ENCODE results near the gene VCL. TPM values are rescaled to one million over a fixed set of nuclear protein-coding genes. Genes with fewer than 3 reads are reported as not detected.
A peak's percentile ranks its signal among the peaks of the same experiment; 100 is the strongest.

Gene VCL
- total RNA-seq, 1 donor from 2014 or later = 107 TPM

DNA sequence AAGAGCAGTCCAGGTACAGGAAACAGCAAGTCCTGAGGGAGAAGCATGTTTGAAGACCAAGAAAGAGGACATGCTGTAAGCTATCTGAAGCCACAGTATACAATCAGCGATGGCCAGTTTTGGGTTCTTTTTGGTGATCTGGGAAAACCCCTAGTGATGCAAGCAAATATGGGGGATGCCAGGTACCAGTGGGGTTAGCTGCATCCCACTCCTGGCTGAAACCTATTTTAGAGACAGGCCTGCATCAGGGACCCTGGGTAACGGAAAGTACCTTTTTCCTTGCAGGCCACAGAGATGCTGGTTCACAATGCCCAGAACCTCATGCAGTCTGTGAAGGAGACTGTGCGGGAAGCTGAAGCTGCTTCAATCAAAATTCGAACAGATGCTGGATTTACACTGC lies 119.8 kb downstream of the VCL start:
- peak overlapping the region; percentile 73 for H3K27ac Mint-ChIP-seq
- no peak overlapping the region for H3K4me3 Mint-ChIP-seq (ENCODE audit: low read depth)
- DNase-seq (ENCODE audit: low spot score, unreplicated experiment) = no peak
- peaks cover 36% of the 10 kb centered on the region for H3K36me3 Mint-ChIP-seq (ENCODE audit: insufficient read depth)
- H3K4me1 Mint-ChIP-seq (ENCODE audit: low read depth) = no peaks in the 10 kb centered on the region
- H3K27me3 Mint-ChIP-seq = no peaks in the 10 kb centered on the region
- no peaks in the 10 kb centered on the region for H3K9me3 Mint-ChIP-seq (ENCODE audit: low read depth)
- TF ChIP-seq, protein P1, sequence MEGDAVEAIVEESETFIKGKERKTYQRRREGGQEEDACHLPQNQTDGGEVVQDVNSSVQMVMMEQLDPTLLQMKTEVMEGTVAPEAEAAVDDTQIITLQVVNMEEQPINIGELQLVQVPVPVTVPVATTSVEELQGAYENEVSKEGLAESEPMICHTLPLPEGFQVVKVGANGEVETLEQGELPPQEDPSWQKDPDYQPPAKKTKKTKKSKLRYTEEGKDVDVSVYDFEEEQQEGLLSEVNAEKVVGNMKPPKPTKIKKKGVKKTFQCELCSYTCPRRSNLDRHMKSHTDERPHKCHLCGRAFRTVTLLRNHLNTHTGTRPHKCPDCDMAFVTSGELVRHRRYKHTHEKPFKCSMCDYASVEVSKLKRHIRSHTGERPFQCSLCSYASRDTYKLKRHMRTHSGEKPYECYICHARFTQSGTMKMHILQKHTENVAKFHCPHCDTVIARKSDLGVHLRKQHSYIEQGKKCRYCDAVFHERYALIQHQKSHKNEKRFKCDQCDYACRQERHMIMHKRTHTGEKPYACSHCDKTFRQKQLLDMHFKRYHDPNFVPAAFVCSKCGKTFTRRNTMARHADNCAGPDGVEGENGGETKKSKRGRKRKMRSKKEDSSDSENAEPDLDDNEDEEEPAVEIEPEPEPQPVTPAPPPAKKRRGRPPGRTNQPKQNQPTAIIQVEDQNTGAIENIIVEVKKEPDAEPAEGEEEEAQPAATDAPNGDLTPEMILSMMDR (IDR thresholded peaks at IDR 0.05; ENCODE audit: unreplicated experiment) = no peak

DNA sequence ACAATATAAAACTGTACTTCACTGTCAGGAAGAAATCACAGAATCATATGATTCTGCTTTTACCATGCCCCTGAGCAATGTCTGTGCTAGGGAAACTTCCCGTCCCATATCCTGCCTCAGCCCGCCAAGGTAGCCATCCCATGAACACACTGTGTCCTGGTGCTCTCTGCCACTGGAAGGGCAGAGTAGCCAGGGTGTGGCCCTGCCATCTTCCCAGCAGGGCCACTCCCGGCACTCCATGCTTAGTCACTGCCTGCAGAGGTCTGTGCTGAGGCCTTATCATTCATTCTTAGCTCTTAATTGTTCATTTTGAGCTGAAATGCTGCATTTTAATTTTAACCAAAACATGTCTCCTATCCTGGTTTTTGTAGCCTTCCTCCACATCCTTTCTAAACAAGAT lies 120.9 kb downstream of the VCL start:
- Mint-ChIP-seq H3K4me1 (ENCODE audit: low read depth) (no peaks in the 10 kb centered on the region), H3K9me3 (ENCODE audit: low read depth) (no peaks in the 10 kb centered on the region), H3K27ac (peak overlapping the region; percentile 30), H3K27me3 (no peaks in the 10 kb centered on the region), H3K4me3 (ENCODE audit: low read depth) (no peak overlapping the region), H3K36me3 (ENCODE audit: insufficient read depth) (peaks cover 37% of the 10 kb centered on the region)
- DNase-seq (ENCODE audit: low spot score, unreplicated experiment) = no peak
- TF ChIP-seq, protein P1 (IDR thresholded peaks at IDR 0.05; ENCODE audit: unreplicated experiment) = no peak

DNA sequence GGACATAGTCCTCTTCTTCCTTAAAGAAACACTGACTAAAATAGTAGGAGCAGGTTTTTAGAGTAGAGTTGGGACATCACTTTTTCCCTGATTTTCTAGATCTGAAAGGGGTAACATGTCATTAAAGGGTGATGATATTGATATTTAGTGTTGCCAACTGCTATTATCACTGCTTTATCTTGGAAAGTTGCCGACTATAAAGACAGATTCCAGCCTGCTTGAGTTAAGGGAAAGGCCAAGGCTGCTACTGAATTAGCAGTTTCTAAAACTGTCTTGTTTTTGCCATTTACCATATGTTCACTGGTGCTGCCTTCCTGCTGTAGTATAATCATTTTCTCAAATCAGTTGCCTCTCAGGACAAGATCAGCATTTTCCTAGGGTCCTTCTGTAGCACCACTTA lies 123.0 kb downstream of the VCL start:
- TF ChIP-seq, protein P1 (IDR thresholded peaks at IDR 0.05; ENCODE audit: unreplicated experiment) = no peak
- Mint-ChIP-seq H3K27me3 (no peaks in the 10 kb centered on the region), H3K27ac (no peak overlapping the region), H3K9me3 (ENCODE audit: low read depth) (no peaks in the 10 kb centered on the region), H3K4me1 (ENCODE audit: low read depth) (no peaks in the 10 kb centered on the region), H3K36me3 (ENCODE audit: insufficient read depth) (peaks cover 36% of the 10 kb centered on the region), H3K4me3 (ENCODE audit: low read depth) (no peak overlapping the region)
- DNase-seq (ENCODE audit: low spot score, unreplicated experiment) = no peak

DNA sequence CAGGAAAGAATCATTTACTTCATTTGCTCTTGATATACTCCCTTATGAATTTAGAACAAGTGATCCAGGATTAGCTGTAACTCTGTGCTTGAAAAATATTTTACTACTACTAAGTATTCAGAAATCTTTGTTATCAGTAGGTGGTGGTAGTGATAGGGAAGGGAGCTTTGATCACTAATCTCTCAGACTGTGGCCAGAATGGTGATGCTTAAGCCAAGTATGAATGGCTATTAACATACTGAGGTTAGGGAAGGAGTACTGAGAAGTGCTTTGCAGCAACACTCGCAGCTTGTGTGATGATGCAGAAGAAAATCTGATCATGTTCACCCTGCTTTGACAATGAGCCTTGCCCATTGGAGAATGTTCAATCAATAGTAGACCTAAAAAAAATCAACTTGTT lies 123.5 kb downstream of the VCL start:
- no peaks in the 10 kb centered on the region for H3K4me1 Mint-ChIP-seq (ENCODE audit: low read depth)

DNA sequence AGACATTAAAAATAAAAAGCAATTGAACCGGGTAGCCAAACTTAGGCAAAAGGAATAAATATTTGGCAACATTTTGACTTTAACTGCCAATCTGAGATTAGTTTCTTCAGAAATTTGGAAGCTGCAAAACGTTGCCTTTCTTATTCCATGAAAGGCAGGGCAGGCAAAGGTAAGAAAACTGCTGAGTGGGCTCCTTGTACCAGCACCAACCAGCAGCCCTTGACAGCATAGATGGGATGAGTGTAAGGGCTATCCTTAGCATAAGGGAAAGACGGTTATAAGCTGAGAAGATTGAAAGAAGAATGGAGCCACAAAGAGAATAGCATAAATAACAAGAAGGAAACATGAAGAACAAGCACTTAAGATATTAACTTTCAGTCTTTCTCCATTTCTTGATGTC lies 124.1 kb downstream of the VCL start:
- no peaks in the 10 kb centered on the region for H3K4me1 Mint-ChIP-seq (ENCODE audit: low read depth)
- no peaks in the 10 kb centered on the region for H3K9me3 Mint-ChIP-seq (ENCODE audit: low read depth)
- H3K27ac Mint-ChIP-seq = peak overlapping the region; percentile 8
- TF ChIP-seq, protein P1 (IDR thresholded peaks at IDR 0.05; ENCODE audit: unreplicated experiment) = no peak
- no peak for DNase-seq (ENCODE audit: low spot score, unreplicated experiment)
- H3K27me3 Mint-ChIP-seq = no peaks in the 10 kb centered on the region
- H3K36me3 Mint-ChIP-seq (ENCODE audit: insufficient read depth) = peaks cover 39% of the 10 kb centered on the region
- no peak overlapping the region for H3K4me3 Mint-ChIP-seq (ENCODE audit: low read depth)

More for the DNA sequence above, 123.5 kb downstream of the VCL start:
- no peaks in the 10 kb centered on the region for H3K27me3 Mint-ChIP-seq
- peaks cover 38% of the 10 kb centered on the region for H3K36me3 Mint-ChIP-seq (ENCODE audit: insufficient read depth)
- no peak overlapping the region for H3K4me3 Mint-ChIP-seq (ENCODE audit: low read depth)
- TF ChIP-seq, protein P1 (IDR thresholded peaks at IDR 0.05; ENCODE audit: unreplicated experiment) = no peak
- H3K27ac Mint-ChIP-seq = no peak overlapping the region
- no peak for DNase-seq (ENCODE audit: low spot score, unreplicated experiment)
- no peaks in the 10 kb centered on the region for H3K9me3 Mint-ChIP-seq (ENCODE audit: low read depth)
